RWPE2 (cell line): ENCODE results near the gene PTF1A.
A peak's percentile ranks its signal among the peaks of the same experiment; 100 is the strongest.

ENCODE experiments used
- ATAC-seq: fragments of 200-7000 bp; cut with Tn5 transposase; 3 replicates; pipeline ENCODE4 v1.9.1; 2021; ENCODE audit warnings: low read depth
- DNase-seq: peaks from one replicate; pipeline ENCODE4 v3.0.0-alpha.2; 2020; ENCODE audit warnings: low spot score
- H3K27ac ChIP-seq: fragments of 450-650 bp; 2 replicates; pipeline ENCODE4 v1.5.1; 2017; ENCODE audit warnings: mild to moderate bottlenecking; ENCODE audit not compliant: poor library complexity, severe bottlenecking
- H3K27me3 ChIP-seq: fragments of 250-450 bp; sonication (Bioruptor Pico); 2 replicates; pipeline ENCODE4 v1.5.1; 2021; ENCODE audit warnings: mild to moderate bottlenecking, moderate library complexity; ENCODE audit not compliant: insufficient read depth, poor library complexity, severe bottlenecking
- H3K36me3 ChIP-seq: fragments of 250-450 bp; sonication (Bioruptor Pico); 2 replicates; pipeline ENCODE4 v1.5.1; 2020; ENCODE audit warnings: low read depth, mild to moderate bottlenecking, moderate library complexity
- H3K4me1 ChIP-seq: fragments of 250-450 bp; sonication (Bioruptor Pico); 2 replicates; pipeline ENCODE4 v1.5.1; 2021; ENCODE audit warnings: mild to moderate bottlenecking, moderate library complexity; ENCODE audit not compliant: insufficient read depth, poor library complexity, severe bottlenecking
- H3K4me3 ChIP-seq: fragments of 250-450 bp; sonication (Bioruptor Pico); 2 replicates; pipeline ENCODE4 v1.5.1; 2021; ENCODE audit warnings: mild to moderate bottlenecking, moderate library complexity; ENCODE audit not compliant: severe bottlenecking
- H3K9me3 ChIP-seq: fragments of 250-450 bp; sonication (Bioruptor Pico); 2 replicates; pipeline ENCODE4 v1.5.1; 2021; ENCODE audit warnings: mild to moderate bottlenecking, moderate library complexity; ENCODE audit not compliant: severe bottlenecking
- TF ChIP-seq, protein P1 (sequence below): fragments of 450-650 bp; IDR thresholded peaks from one replicate; pipeline ENCODE4 v1.5.1; 2017; ENCODE audit warnings: mild to moderate bottlenecking, moderate library complexity; ENCODE audit not compliant: poor library complexity, severe bottlenecking

PTF1A gene, protein sequence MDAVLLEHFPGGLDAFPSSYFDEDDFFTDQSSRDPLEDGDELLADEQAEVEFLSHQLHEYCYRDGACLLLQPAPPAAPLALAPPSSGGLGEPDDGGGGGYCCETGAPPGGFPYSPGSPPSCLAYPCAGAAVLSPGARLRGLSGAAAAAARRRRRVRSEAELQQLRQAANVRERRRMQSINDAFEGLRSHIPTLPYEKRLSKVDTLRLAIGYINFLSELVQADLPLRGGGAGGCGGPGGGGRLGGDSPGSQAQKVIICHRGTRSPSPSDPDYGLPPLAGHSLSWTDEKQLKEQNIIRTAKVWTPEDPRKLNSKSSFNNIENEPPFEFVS

DNA sequence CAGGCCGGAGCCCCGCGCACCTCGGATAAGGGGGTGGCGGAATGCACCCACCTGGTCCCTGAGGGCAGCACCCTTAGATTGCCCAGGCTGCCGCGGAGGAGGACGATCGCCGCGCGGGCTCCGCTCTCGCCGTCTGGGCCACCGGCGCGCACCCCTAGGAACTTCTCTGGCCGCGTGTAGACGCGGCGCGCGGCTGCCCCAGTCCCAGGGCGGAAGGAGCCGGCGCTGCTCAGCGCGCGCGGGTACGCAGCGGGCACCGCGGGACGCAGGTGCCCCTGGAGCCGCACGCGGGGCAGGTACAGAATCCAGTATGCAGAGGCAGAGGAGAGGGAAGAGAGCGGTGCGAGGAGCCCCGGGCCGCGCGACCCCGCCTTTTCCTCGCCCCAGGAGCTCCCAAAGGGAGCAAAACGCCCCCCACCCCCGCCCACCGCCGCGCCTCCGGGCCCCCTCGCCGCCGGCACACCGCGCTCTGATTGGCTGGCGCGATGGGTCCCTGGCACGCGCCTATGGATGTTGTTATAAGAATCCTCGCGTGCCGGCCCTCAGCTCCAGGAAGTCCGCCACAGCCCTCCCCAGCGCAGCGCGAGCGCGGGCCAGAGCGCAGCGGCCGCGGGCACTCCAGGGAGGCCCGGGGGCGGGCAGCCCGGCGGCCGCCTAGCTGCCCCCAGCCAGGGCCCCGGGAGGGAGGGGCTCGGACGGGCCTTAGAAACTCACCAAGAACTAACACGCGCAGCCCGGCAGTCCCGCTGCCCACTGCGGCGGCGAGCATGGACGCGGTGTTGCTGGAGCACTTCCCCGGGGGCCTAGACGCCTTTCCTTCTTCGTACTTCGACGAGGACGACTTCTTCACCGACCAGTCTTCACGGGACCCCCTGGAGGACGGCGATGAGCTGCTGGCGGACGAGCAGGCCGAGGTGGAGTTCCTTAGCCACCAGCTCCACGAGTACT lies at the start of gene PTF1A:
Gene PTF1A (plus strand): TSS at position 549 of the 948 bp plus-strand sequence. CDS start 219 bp downstream, at position 768.
- ATAC-seq (peak; percentile 44), DNase-seq (no peak)
- H3K4me3 ChIP-seq = no peak within 1 kb of the TSS
- TF ChIP-seq, protein P1, sequence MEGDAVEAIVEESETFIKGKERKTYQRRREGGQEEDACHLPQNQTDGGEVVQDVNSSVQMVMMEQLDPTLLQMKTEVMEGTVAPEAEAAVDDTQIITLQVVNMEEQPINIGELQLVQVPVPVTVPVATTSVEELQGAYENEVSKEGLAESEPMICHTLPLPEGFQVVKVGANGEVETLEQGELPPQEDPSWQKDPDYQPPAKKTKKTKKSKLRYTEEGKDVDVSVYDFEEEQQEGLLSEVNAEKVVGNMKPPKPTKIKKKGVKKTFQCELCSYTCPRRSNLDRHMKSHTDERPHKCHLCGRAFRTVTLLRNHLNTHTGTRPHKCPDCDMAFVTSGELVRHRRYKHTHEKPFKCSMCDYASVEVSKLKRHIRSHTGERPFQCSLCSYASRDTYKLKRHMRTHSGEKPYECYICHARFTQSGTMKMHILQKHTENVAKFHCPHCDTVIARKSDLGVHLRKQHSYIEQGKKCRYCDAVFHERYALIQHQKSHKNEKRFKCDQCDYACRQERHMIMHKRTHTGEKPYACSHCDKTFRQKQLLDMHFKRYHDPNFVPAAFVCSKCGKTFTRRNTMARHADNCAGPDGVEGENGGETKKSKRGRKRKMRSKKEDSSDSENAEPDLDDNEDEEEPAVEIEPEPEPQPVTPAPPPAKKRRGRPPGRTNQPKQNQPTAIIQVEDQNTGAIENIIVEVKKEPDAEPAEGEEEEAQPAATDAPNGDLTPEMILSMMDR = no peak
- H3K9me3 ChIP-seq = no peaks in the 10 kb centered on the region
- H3K4me1 ChIP-seq = no peaks in the 10 kb centered on the region
- H3K27ac ChIP-seq = no peak within 1 kb of the TSS
- peaks cover 88% of the 10 kb centered on the region for H3K27me3 ChIP-seq
- no peaks in the 10 kb centered on the region for H3K36me3 ChIP-seq

DNA sequence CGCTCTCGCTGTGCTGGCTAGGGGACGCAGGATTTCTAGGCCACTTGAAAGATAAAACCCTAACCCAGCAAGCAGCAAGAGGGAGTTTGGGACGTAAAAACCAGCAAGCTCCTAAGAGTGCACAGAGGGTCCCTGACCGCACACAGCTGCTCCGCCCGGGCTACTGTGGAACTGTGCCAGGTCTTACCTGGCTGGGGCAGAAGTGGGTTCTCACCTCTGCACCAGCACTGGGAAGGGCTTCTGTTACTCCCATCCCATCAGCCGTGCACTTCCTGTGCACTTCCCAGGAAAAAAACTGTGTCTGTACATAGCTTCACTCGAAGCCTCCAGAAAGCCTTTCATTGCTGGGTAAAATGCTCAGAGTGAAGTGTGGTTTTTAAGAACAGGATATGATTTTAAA lies 45.9 kb upstream of the PTF1A start:
- no peak for ATAC-seq
- H3K4me3 ChIP-seq = no peak overlapping the region

DNA sequence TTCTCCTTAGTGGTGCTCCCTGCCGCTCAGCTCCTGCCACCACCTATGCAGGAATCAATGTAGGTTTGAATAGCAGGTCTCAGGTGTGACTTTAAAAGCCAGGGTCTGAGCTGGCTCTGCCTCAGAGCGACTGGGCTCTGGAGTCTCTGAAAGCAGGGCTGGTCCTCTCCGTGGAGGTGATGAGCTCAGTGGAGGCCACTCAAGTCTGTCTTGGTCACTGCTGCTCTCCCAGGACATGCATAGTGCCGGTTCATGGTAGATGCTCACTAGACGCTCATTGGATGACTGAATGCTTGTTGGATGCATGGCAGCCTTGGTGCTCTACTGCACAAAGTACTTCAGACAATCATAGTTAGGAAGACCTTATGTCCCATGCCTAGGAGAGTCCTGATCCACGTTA lies 45.1 kb upstream of the PTF1A start:
- Histone ChIP-seq H3K9me3 (no peaks in the 10 kb centered on the region), H3K27ac (no peak overlapping the region), H3K4me3 (no peak overlapping the region), H3K27me3 (no peaks in the 10 kb centered on the region), H3K4me1 (no peaks in the 10 kb centered on the region), H3K36me3 (no peaks in the 10 kb centered on the region)
- TF ChIP-seq, protein P1 = no peak
- ATAC-seq = no peak
- no peak for DNase-seq

More for the DNA sequence above, 45.9 kb upstream of the PTF1A start:
- DNase-seq = no peak
- Histone ChIP-seq H3K9me3 (no peaks in the 10 kb centered on the region), H3K36me3 (no peaks in the 10 kb centered on the region), H3K27me3 (peaks cover 4% of the 10 kb centered on the region), H3K4me1 (no peaks in the 10 kb centered on the region), H3K27ac (no peak overlapping the region)
- TF ChIP-seq, protein P1 = no peak

DNA sequence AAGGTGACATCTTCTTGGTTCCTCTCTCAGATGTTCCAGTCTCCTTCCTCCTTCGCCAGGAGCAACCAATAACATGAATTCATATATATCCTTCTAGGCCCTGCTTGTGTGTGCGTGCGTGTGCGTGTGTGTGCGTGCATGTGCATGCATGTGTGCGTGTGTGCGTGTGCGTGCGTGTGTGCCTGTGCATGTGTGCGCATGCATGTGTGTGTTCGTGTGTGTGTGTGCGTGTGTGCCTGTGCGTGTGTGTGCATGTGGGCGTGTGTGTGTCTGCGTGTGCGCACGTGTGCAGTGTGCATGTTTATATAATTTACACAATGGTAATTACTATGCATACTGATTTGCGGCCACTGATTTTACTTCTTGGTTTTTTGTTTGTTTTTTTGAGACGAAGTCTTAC lies 43.9 kb upstream of the PTF1A start:
- no peaks in the 10 kb centered on the region for H3K9me3 ChIP-seq
- no peaks in the 10 kb centered on the region for H3K27me3 ChIP-seq
- no peak overlapping the region for H3K27ac ChIP-seq
- no peak overlapping the region for H3K4me3 ChIP-seq
- no peaks in the 10 kb centered on the region for H3K36me3 ChIP-seq
- DNase-seq (no peak), ATAC-seq (no peak)
- TF ChIP-seq, protein P1 = no peak
- no peaks in the 10 kb centered on the region for H3K4me1 ChIP-seq
